Vagina (tissue), 2 donors: Measurements from ENCODE around the gene NEK11.

Source experiments
- POLR2A ChIP-seq, 2 donors: fragments of 450-650 bp; IDR thresholded peaks; one replicate each; pipeline ENCODE4 v1.6.1; 2017; ENCODE audit warnings: antibody characterized with exemption in 2 of 2, mild to moderate bottlenecking in 2 of 2, moderate library complexity in 2 of 2
- POLR2AphosphoS5 ChIP-seq, 2 donors: sonication (generic); formaldehyde crosslinking; IDR thresholded peaks; one replicate each; pipeline ENCODE4 v1.9.0; 2017; ENCODE audit warnings: antibody characterized with exemption in 2 of 2, mild to moderate bottlenecking in 2 of 2, low read depth in 1 of 2; ENCODE audit not compliant: insufficient read depth in 1 of 2
- TF ChIP-seq, protein P1 (sequence below), 3 experiments: fragments of 450-650 bp in 2 of 3; fragments of 200-600 bp in 1 of 3; sonication (generic) in 1 of 3; IDR thresholded peaks; one replicate each; pipeline ENCODE4 v1.5.1; 2017 to 2019; ENCODE audit warnings: antibody characterized with exemption in 3 of 3, mild to moderate bottlenecking in 2 of 3, moderate library complexity in 2 of 3

DNA sequence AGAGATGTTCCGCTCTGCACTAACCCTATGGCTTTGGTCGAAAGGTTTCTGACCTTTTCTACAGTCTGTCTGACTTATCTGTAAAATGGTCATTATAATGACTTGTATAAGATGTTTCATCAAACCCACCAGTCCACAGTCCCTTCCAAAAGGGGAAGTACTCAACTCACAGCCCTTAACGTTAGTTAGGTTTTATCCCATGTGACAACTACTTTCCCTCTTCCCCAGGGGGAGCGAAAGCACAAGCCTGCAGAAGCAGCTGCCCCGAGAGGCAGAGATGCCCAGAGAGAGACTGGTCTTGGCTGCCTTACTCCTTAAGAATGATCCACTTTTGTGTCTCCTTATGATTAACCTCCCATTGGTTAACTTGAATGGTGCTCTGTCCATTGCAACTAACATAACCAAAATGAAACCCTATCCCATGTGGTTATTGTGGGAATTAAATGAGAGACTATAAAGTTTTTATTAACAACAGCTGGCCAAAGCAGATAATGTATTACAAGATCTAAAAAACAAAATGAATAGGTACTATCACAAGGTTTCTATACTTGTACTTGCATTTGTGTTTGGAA, 6.5 kb upstream of the NEK11 start:
- TF ChIP-seq, protein P1, sequence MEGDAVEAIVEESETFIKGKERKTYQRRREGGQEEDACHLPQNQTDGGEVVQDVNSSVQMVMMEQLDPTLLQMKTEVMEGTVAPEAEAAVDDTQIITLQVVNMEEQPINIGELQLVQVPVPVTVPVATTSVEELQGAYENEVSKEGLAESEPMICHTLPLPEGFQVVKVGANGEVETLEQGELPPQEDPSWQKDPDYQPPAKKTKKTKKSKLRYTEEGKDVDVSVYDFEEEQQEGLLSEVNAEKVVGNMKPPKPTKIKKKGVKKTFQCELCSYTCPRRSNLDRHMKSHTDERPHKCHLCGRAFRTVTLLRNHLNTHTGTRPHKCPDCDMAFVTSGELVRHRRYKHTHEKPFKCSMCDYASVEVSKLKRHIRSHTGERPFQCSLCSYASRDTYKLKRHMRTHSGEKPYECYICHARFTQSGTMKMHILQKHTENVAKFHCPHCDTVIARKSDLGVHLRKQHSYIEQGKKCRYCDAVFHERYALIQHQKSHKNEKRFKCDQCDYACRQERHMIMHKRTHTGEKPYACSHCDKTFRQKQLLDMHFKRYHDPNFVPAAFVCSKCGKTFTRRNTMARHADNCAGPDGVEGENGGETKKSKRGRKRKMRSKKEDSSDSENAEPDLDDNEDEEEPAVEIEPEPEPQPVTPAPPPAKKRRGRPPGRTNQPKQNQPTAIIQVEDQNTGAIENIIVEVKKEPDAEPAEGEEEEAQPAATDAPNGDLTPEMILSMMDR (IDR thresholded peaks at IDR 0.05) = no peak
- no peak for TF ChIP-seq POLR2A (IDR thresholded peaks at IDR 0.05)
- no peak for TF ChIP-seq POLR2AphosphoS5 (IDR thresholded peaks at IDR 0.05; ENCODE audit: insufficient read depth in 1 of 2, low read depth in 1 of 2)
